ENCODE data around the gene ARL5C. TPM values are rescaled to one million over a fixed set of nuclear protein-coding genes. Genes with fewer than 3 reads are reported as not detected.

Gene ARL5C
- total RNA-seq, 4 donors from 2014 or later = not detected

- peaks cover 6 to 28% (median 9%) of the 10 kb centered on the region in 3 donors for H3K36me3 ChIP-seq
- no peak for TF ChIP-seq CTCF (IDR thresholded peaks at IDR 0.05)
- TF ChIP-seq POLR2A (IDR thresholded peaks at IDR 0.05) = peak in 2 of 4 donors; percentile 25 to 51
- peak within 1 kb of the TSS; percentile 74 to 97 (median 88) for H3K27ac ChIP-seq
- peaks cover 39 to 79% (median 52%) of the 10 kb centered on the region in 3 donors for H3K4me1 ChIP-seq
- DNase-seq = no peak
- intact Hi-C loops (cut with DNase I) = no loop called here
- H3K9me3 ChIP-seq = no peaks in the 10 kb centered on the region
- H3K27me3 ChIP-seq = no peaks in the 10 kb centered on the region
- peak within 1 kb of the TSS; percentile 50 to 84 (median 74) for H3K4me3 ChIP-seq
- 4 to 6% methylated on average over 3 to 10 of the region's 55 CpGs for WGBS, 2 donors
Observed at GRCh38 chr17:39197380-39198185, 31.6 kb upstream of the ARL5C start, which contains the start of gene CACNB1. Gene CACNB1 (minus strand): TSS chr17:39197669. CDS start chr17:39197495, 174 bp downstream.

- no peaks in the 10 kb centered on the region for H3K9me3 ChIP-seq
- H3K4me3 ChIP-seq = peak overlapping the region; percentile 50 to 84 (median 74)
- H3K36me3 ChIP-seq = peaks cover under 1 to 28% (median 2%) of the 10 kb centered on the region in 3 donors
- H3K27ac ChIP-seq = peak overlapping the region; percentile 74 to 97 (median 88)
- no peaks in the 10 kb centered on the region for H3K27me3 ChIP-seq
- no peak for DNase-seq
- TF ChIP-seq CTCF (IDR thresholded peaks at IDR 0.05) = no peak
- no peak for TF ChIP-seq POLR2A (IDR thresholded peaks at IDR 0.05)
- intact Hi-C loops (cut with DNase I) = no loop called here
- H3K4me1 ChIP-seq = peaks cover 39 to 71% (median 47%) of the 10 kb centered on the region in 3 donors
- WGBS, 2 donors = 0% methylated on average over 9 of the region's 30 CpGs; no CpG with 5 or more reads in 1 of the 2 donors
Observed at GRCh38 chr17:39196808-39197291, 30.9 kb upstream of the ARL5C start.

- no peaks in the 10 kb centered on the region for H3K9me3 ChIP-seq
- peaks cover 0 to 28% (median 0%) of the 10 kb centered on the region in 3 donors for H3K36me3 ChIP-seq
- TF ChIP-seq POLR2A (IDR thresholded peaks at IDR 0.05) = no peak
- DNase-seq = no peak
- intact Hi-C loops (cut with DNase I) = no loop called here
- WGBS, 2 donors = 47 to 58% methylated on average over 4 to 5 of the region's 8 CpGs
- H3K4me3 ChIP-seq = peak overlapping the region; percentile 50 to 84 (median 74)
- no peaks in the 10 kb centered on the region for H3K27me3 ChIP-seq
- peak overlapping the region in 3 of 4 donors; percentile 81 to 97 (median 95) for H3K27ac ChIP-seq
- H3K4me1 ChIP-seq = peaks cover 34 to 66% (median 42%) of the 10 kb centered on the region in 3 donors
Observed at GRCh38 chr17:39196241-39196807, 30.4 kb upstream of the ARL5C start.

- H3K9me3 ChIP-seq = no peaks in the 10 kb centered on the region
- peak overlapping the region in 2 of 4 donors; percentile 78 to 84 for H3K4me3 ChIP-seq
- peaks cover 0 to 32% (median 0%) of the 10 kb centered on the region in 3 donors for H3K36me3 ChIP-seq
- H3K27ac ChIP-seq = peak overlapping the region in 3 of 4 donors; percentile 81 to 97 (median 95)
- intact Hi-C loops (cut with DNase I) = no loop called here
- H3K27me3 ChIP-seq = no peaks in the 10 kb centered on the region
- 47 to 64% methylated on average over 6 to 7 of the region's 8 CpGs for WGBS, 2 donors
- peaks cover 29 to 59% (median 36%) of the 10 kb centered on the region in 3 donors for H3K4me1 ChIP-seq
- TF ChIP-seq POLR2A (IDR thresholded peaks at IDR 0.05) (no peak), CTCF (IDR thresholded peaks at IDR 0.05) (no peak)
- no peak for DNase-seq
Observed at GRCh38 chr17:39195568-39196160, 29.7 kb upstream of the ARL5C start.

GRCh38 chr17:39194985-39195524, 29.1 kb upstream of the ARL5C start:
- intact Hi-C loops (cut with DNase I) = no loop called here
- peaks cover 0 to 39% (median 0%) of the 10 kb centered on the region in 3 donors for H3K36me3 ChIP-seq
- no peaks in the 10 kb centered on the region for H3K9me3 ChIP-seq
- H3K27me3 ChIP-seq = no peaks in the 10 kb centered on the region
- H3K4me3 ChIP-seq = no peak overlapping the region
- WGBS, 2 donors = 77 to 93% methylated on average over 3 to 8 of the region's 10 CpGs
- peak overlapping the region in 3 of 4 donors; percentile 6 to 97 (median 95) for H3K27ac ChIP-seq
- DNase-seq = no peak
- TF ChIP-seq CTCF (IDR thresholded peaks at IDR 0.05) = no peak
- TF ChIP-seq POLR2A (IDR thresholded peaks at IDR 0.05) = no peak
- H3K4me1 ChIP-seq = peaks cover 29 to 58% (median 36%) of the 10 kb centered on the region in 3 donors

Measured in esophagus squamous epithelium (tissue), 5 donors.